PC-3 (cell line): ENCODE results near the gene ELMO3. TPM values are rescaled to one million over a fixed set of nuclear protein-coding genes. Genes with fewer than 3 reads are reported as not detected.

Experiments
- ATAC-seq: fragments of 200-7000 bp; cut with Tn5 transposase; 2 replicates; pipeline ENCODE4 v1.9.1; 2020; ENCODE audit warnings: mild to moderate bottlenecking, moderate library complexity
- BruUV-seq: library from RNA; stranded (reverse); fragments of 400-500 nt; replicated peaks from 2 replicates; lab custom pipeline; 2021; lab: Mats Ljungman, UMichigan
- CTCF ChIA-PET: fragments of 300-600 bp; sonication (Branson Sonifier 250); formaldehyde crosslinking; loops from one replicate; lab custom pipeline; 2022; ENCODE audit warnings: antibody characterized with exemption; lab: Charles Lee
- POLR2A ChIA-PET: fragments of 300-600 bp; sonication (Branson Sonifier 250); formaldehyde crosslinking; loops from one replicate; lab custom pipeline; 2022; ENCODE audit warnings: antibody characterized with exemption; ENCODE audit not compliant: unreplicated experiment; lab: Charles Lee
- DNase-seq: peaks from one replicate; pipeline ENCODE4 v3.0.0-alpha.2; 2015
- H2AFZ ChIP-seq: fragments of 300-600 bp; sonication (generic); 2 replicates; pipeline ENCODE4 v1.6.0; 2016; ENCODE audit warnings: antibody characterized with exemption, low read length
- H3F3A ChIP-seq: fragments of 300-600 bp; sonication (generic); one replicate; pipeline ENCODE4 v1.6.0; 2017; ENCODE audit warnings: antibody characterized with exemption, low read length, control low read depth, mild to moderate bottlenecking; ENCODE audit not compliant: unreplicated experiment
- H3K27ac ChIP-seq: fragments of 300-600 bp; sonication (generic); 2 replicates; pipeline ENCODE4 v1.5.1; 2016; ENCODE audit warnings: mild to moderate bottlenecking, low read length
- H3K27me3 ChIP-seq: fragments of 300-600 bp; sonication (generic); 2 replicates; pipeline ENCODE4 v1.6.1; 2016; ENCODE audit warnings: low read length, mixed read lengths
- H3K36me3 ChIP-seq: fragments of 300-600 bp; sonication (generic); 2 replicates; pipeline ENCODE4 v1.6.1; 2016; ENCODE audit warnings: low read depth, mixed run types, low read length, mixed read lengths
- H3K4me1 ChIP-seq: fragments of 300-600 bp; sonication (generic); 2 replicates; pipeline ENCODE4 v1.5.1; 2016; ENCODE audit warnings: low read length; ENCODE audit not compliant: insufficient read depth
- H3K4me2 ChIP-seq: fragments of 300-600 bp; sonication (generic); 2 replicates; pipeline ENCODE4 v1.6.0; 2016; ENCODE audit warnings: low read length
- H3K4me3 ChIP-seq: fragments of 300-600 bp; sonication (generic); 2 replicates; pipeline ENCODE4 v1.5.1; 2016; ENCODE audit warnings: mild to moderate bottlenecking, low read length, mixed read lengths
- H3K79me2 ChIP-seq: fragments of 300-600 bp; sonication (generic); 2 replicates; pipeline ENCODE4 v1.6.1; 2017; ENCODE audit warnings: low read length, mixed read lengths
- H3K9ac ChIP-seq: fragments of 300-600 bp; sonication (generic); 2 replicates; pipeline ENCODE4 v1.6.0; 2016; ENCODE audit warnings: mild to moderate bottlenecking, low read length
- H3K9me2 ChIP-seq: fragments of 300-600 bp; sonication (generic); replicated peaks from 2 replicates; pipeline ENCODE4 v1.6.1; 2016; ENCODE audit warnings: mixed run types, low read length, mixed read lengths
- H3K9me3 ChIP-seq: fragments of 300-600 bp; sonication (generic); 2 replicates; pipeline ENCODE4 v1.6.1; 2016; ENCODE audit warnings: low read length, mixed read lengths
- H4K20me1 ChIP-seq: fragments of 300-600 bp; sonication (generic); 2 replicates; pipeline ENCODE4 v1.6.1; 2016; ENCODE audit warnings: low read length, mixed read lengths
- CTCF ChIP-seq: fragments of 300-600 bp; sonication (generic); conservative IDR thresholded peaks from 2 replicates; pipeline ENCODE4 v1.5.1; 2017; ENCODE audit warnings: antibody characterized with exemption, low read depth, mild to moderate bottlenecking, low read length
- EZH2 ChIP-seq: fragments of 300-600 bp; sonication (generic); IDR thresholded peaks from one replicate; pipeline ENCODE4 v1.6.1; 2017; ENCODE audit warnings: antibody characterized with exemption, mild to moderate bottlenecking, low read length; ENCODE audit not compliant: unreplicated experiment
- EZH2phosphoT487 ChIP-seq: fragments of 300-600 bp; sonication (generic); IDR thresholded peaks from 2 replicates; pipeline ENCODE4 v1.6.1; 2018; ENCODE audit warnings: mild to moderate bottlenecking, antibody characterized with exemption, low read length, borderline replicate concordance
- intact Hi-C: fragments of 100-400 bp; cut with micrococcal nuclease; formaldehyde crosslinking; loops from 2 replicates; pipeline ENCODE4 v1.9.0; 2023
- total RNA-seq: library from RNA; depleted of rRNA; stranded (reverse); fragments of >200 nt; gene quantifications from 2 replicates; pipeline ENCODE4 v1.2.3, GENCODE V29; 2014

Gene ELMO3
- total RNA-seq, 1 experiment from 2014 or later, result 2.2 TPM

GRCh38 chr16:67246081-67246755 lies 47.3 kb downstream of the ELMO3 start:
- peak; percentile 55 for DNase-seq
- peaks cover 60% of the 10 kb centered on the region for H3K4me1 ChIP-seq

GRCh38 chr16:67246756-67247191 lies 47.8 kb downstream of the ELMO3 start:
- Histone ChIP-seq H3F3A (peaks cover 10% of the 10 kb centered on the region), H3K9ac (peak overlapping the region; percentile 72), H3K9me3 (no peaks in the 10 kb centered on the region), H3K4me1 (peaks cover 54% of the 10 kb centered on the region), H3K4me3 (peak overlapping the region; percentile 89), H4K20me1 (no peaks in the 10 kb centered on the region), H2AFZ (peak overlapping the region; percentile 70), H3K79me2 (peaks cover 48% of the 10 kb centered on the region), H3K27ac (peak overlapping the region; percentile 16), H3K27me3 (no peaks in the 10 kb centered on the region), H3K36me3 (no peaks in the 10 kb centered on the region), H3K9me2 (no peaks in the 10 kb centered on the region), H3K4me2 (peak overlapping the region; percentile 95)
- ChIA-PET POLR2A (interaction anchor here (0.6 to 0.7 kb wide), 4 partner anchors 64 to 479 kb away, joined by 3 to 8 read pairs (median 4); no protein-coding TSS in a partner anchor), CTCF (interaction anchor here (0.6 to 1.7 kb wide), 7 partner anchors 14 to 226 kb away, joined by 3 to 21 read pairs (median 5); no protein-coding TSS in a partner anchor)
- TF ChIP-seq EZH2 (no peak), EZH2phosphoT487 (no peak), CTCF (no peak)
- intact Hi-C loops, result loop anchor here (10.0 kb wide), 1 partner anchor 52 kb away; the partner anchor contains the start of genes E2F4, ELMO3 and EXOC3L1
- BruUV-seq, result TSS peak; percentile 25
- ATAC-seq (peak; percentile 40), DNase-seq (peak; percentile 83)

More at GRCh38 chr16:67246081-67246755, 47.3 kb downstream of the ELMO3 start:
- TF ChIP-seq CTCF (peak; percentile 43), EZH2phosphoT487 (no peak)
- Histone ChIP-seq H3K27ac (peak overlapping the region; percentile 88), H2AFZ (peak overlapping the region; percentile 64), H3F3A (peaks cover 15% of the 10 kb centered on the region), H3K79me2 (peaks cover 48% of the 10 kb centered on the region), H3K4me2 (peak overlapping the region; percentile 95), H3K36me3 (no peaks in the 10 kb centered on the region), H3K9ac (peak overlapping the region; percentile 60), H3K27me3 (no peaks in the 10 kb centered on the region), H3K9me3 (no peaks in the 10 kb centered on the region), H4K20me1 (no peaks in the 10 kb centered on the region), H3K4me3 (peak overlapping the region; percentile 89), H3K9me2 (no peaks in the 10 kb centered on the region)
- CTCF ChIA-PET, result interaction anchor here (1.1 to 1.4 kb wide), 3 partner anchors 31 to 153 kb away, joined by 3 to 5 read pairs (median 4); no protein-coding TSS in a partner anchor
- peak; percentile 11 for ATAC-seq
- intact Hi-C loops, result loop anchor here (10.0 kb wide), 1 partner anchor 51 kb away; the partner anchor contains the start of genes E2F4, ELMO3 and EXOC3L1
- POLR2A ChIA-PET, result interaction anchor here (0.6 kb wide), 3 partner anchors 57 to 478 kb away, joined by 3 to 8 read pairs (median 4); no protein-coding TSS in a partner anchor
- BruUV-seq, result no TSS peak
